ENCODE data around the gene GNAQ.

GRCh38 chr9:77906991-77907390, 124.6 kb downstream of the GNAQ start:
- TF ChIP-seq CTCF (conservative IDR thresholded peaks at IDR 0.05; ENCODE audit: low read depth in 2 of 2) (no peak), JUNB (IDR thresholded peaks at IDR 0.05; ENCODE audit: unreplicated experiment) (no peak), NANOG (IDR thresholded peaks at IDR 0.05; ENCODE audit: borderline replicate concordance) (no peak), POLR2AphosphoS5 (IDR thresholded peaks at IDR 0.05; ENCODE audit: low read depth) (no peak), EZH2 (IDR thresholded peaks at IDR 0.05; ENCODE audit: low read depth, unreplicated experiment) (no peak), ZNF331 (CRISPR knock-in tag; IDR thresholded peaks at IDR 0.05; ENCODE audit: low read depth) (no peak), CREB1 (CRISPR knock-in tag; IDR thresholded peaks at IDR 0.05; ENCODE audit: low read depth) (no peak), REST (IDR thresholded peaks at IDR 0.05; ENCODE audit: unreplicated experiment) (no peak), EZH2phosphoT487 (IDR thresholded peaks at IDR 0.05; ENCODE audit: unreplicated experiment) (no peak), STAT1 (IDR thresholded peaks at IDR 0.05; ENCODE audit: unreplicated experiment) (no peak), ZNF114 (CRISPR knock-in tag; IDR thresholded peaks at IDR 0.05) (no peak), ETS1 (IDR thresholded peaks at IDR 0.05) (no peak)
